ENCODE measurements around the gene DCDC2B.

DCDC2B gene

GRCh38 chr1:32199043-32199716, 9.7 kb upstream of the DCDC2B start:
- TF ChIP-seq ZBTB7A (IDR thresholded peaks at IDR 0.05; ENCODE audit: low read depth) (no peak), REST (IDR thresholded peaks at IDR 0.05; ENCODE audit: low read depth) (no peak), MAX (IDR thresholded peaks at IDR 0.05) (no peak), NFIC (IDR thresholded peaks at IDR 0.05) (no peak), EGR1 (IDR thresholded peaks at IDR 0.05) (no peak), YY1 (IDR thresholded peaks at IDR 0.05; ENCODE audit: low read depth) (no peak), TAF1 (IDR thresholded peaks at IDR 0.05; ENCODE audit: low read depth) (no peak)

GRCh38 chr1:32199717-32200072, 9.2 kb upstream of the DCDC2B start:
- TF ChIP-seq RAD21 (IDR thresholded peaks at IDR 0.05; ENCODE audit: low read depth) (no peak), NFIC (IDR thresholded peaks at IDR 0.05) (no peak)

- TF ChIP-seq EGR1 (IDR thresholded peaks at IDR 0.05) (peak; percentile 28; the same call in 1 of the 2 replicates), YY1 (IDR thresholded peaks at IDR 0.05; ENCODE audit: low read depth) (peak; percentile 59), RAD21 (IDR thresholded peaks at IDR 0.05; ENCODE audit: low read depth) (no peak), ZBTB7A (IDR thresholded peaks at IDR 0.05; ENCODE audit: low read depth) (peak; percentile 38; the same call in 1 of the 2 replicates), MAX (IDR thresholded peaks at IDR 0.05) (peak; percentile 94)
These were observed 8.5 kb upstream of the DCDC2B start, which contains the start of gene CCDC28B for GRCh38 chr1:32200226-32201010. CCDC28B (plus strand) TSS chr1:32200595; CDS start chr1:32201936, 1,341 bp downstream.

GRCh38 chr1:32201011-32201855, 7.7 kb upstream of the DCDC2B start:
- TF ChIP-seq TCF12 (IDR thresholded peaks at IDR 0.05; ENCODE audit: low read depth) (no peak), ZBTB7A (IDR thresholded peaks at IDR 0.05; ENCODE audit: low read depth) (no peak; the same call in 1 of the 2 replicates), USF1 (IDR thresholded peaks at IDR 0.05) (no peak), TAF1 (IDR thresholded peaks at IDR 0.05; ENCODE audit: low read depth) (0 out of 2 replicates have a peak, but pooled peaks have one; percentile 13), RAD21 (IDR thresholded peaks at IDR 0.05; ENCODE audit: low read depth) (no peak), CREB1 (IDR thresholded peaks at IDR 0.05; ENCODE audit: low read depth) (no peak)

GRCh38 chr1:32204943-32205361, 3.9 kb upstream of the DCDC2B start:
- TF ChIP-seq TCF12 (IDR thresholded peaks at IDR 0.05; ENCODE audit: low read depth): no peak; the same call in 1 of the 2 replicates
- TF ChIP-seq MAX (IDR thresholded peaks at IDR 0.05): no peak
- peak; percentile 28; the same call in 1 of the 2 replicates for TF ChIP-seq EGR1 (IDR thresholded peaks at IDR 0.05)
- no peak for TF ChIP-seq NFIC (IDR thresholded peaks at IDR 0.05)
- TF ChIP-seq EP300 (IDR thresholded peaks at IDR 0.05; ENCODE audit: borderline replicate concordance): no peak
- TF ChIP-seq TEAD4 (IDR thresholded peaks at IDR 0.05): no peak

GRCh38 chr1:32205401-32206370, 3.2 kb upstream of the DCDC2B start, which contains the start of gene IQCC:
IQCC (plus strand) TSS chr1:32205671; CDS start chr1:32205682, 11 bp downstream.
- TF ChIP-seq TEAD4 (IDR thresholded peaks at IDR 0.05) (0 out of 2 replicates have a peak, but pooled peaks have one; percentile 13), RAD21 (IDR thresholded peaks at IDR 0.05; ENCODE audit: low read depth) (peak; percentile 19; the same call in 1 of the 2 replicates), TAF1 (IDR thresholded peaks at IDR 0.05; ENCODE audit: low read depth) (peak; percentile 90), NFIC (IDR thresholded peaks at IDR 0.05) (no peak; the same call in 1 of the 2 replicates), FOXM1 (IDR thresholded peaks at IDR 0.05; ENCODE audit: borderline replicate concordance, low read depth) (no peak), EGR1 (IDR thresholded peaks at IDR 0.05) (peak; percentile 97), ZBTB7A (IDR thresholded peaks at IDR 0.05; ENCODE audit: low read depth) (0 out of 2 replicates have a peak, but pooled peaks have one; percentile 12), YY1 (IDR thresholded peaks at IDR 0.05; ENCODE audit: low read depth) (peak; percentile 77), EP300 (IDR thresholded peaks at IDR 0.05; ENCODE audit: borderline replicate concordance) (0 out of 2 replicates have a peak, but pooled peaks have one; percentile 40), MAX (IDR thresholded peaks at IDR 0.05) (peak; percentile 82), REST (IDR thresholded peaks at IDR 0.05; ENCODE audit: low read depth) (no peak), CREB1 (IDR thresholded peaks at IDR 0.05; ENCODE audit: low read depth) (peak; percentile 76), TCF12 (IDR thresholded peaks at IDR 0.05; ENCODE audit: low read depth) (peak; percentile 24), CEBPB (IDR thresholded peaks at IDR 0.05) (no peak), USF1 (IDR thresholded peaks at IDR 0.05) (no peak; the same call in 1 of the 2 replicates)
